K562 (cell line): ENCODE measurements around the gene RAB25. TPM values are rescaled to one million over a fixed set of nuclear protein-coding genes. Genes with fewer than 3 reads are reported as not detected.
A peak's percentile ranks its signal among the peaks of the same experiment; 100 is the strongest.

Source experiments
- ATF1 ChIP-seq, 2 experiments: fragments of 450-650 bp in 1 of 2; IDR thresholded peaks; 2 replicates each; pipeline ENCODE4 v1.6.1; 2016; ENCODE audit warnings: missing compliant biosample characterization in 1 of 2, missing genetic modification characterization in 1 of 2
- BRD4 ChIP-seq: fragments of 200-600 bp; sonication (generic); IDR thresholded peaks from 2 replicates; pipeline ENCODE4 v1.6.1; 2017; ENCODE audit warnings: inconsistent platforms
- CAMTA2 ChIP-seq: fragments of 250-450 bp; sonication (Bioruptor Pico); conservative IDR thresholded peaks from 2 replicates; pipeline ENCODE4 v1.5.1; 2022
- ERF ChIP-seq: fragments of 450-650 bp; formaldehyde crosslinking; IDR thresholded peaks from 2 replicates; pipeline ENCODE4 v1.4.0; 2020; ENCODE audit warnings: mild to moderate bottlenecking, mixed read lengths
- ETV6 ChIP-seq, 3 experiments: fragments of 150-350 bp in 1 of 3; sonication (generic) in 1 of 3; formaldehyde crosslinking in 1 of 3; IDR thresholded peaks; 2 replicates each; pipeline versions ENCODE4 v1.6.1 to v1.8.0; 2014 to 2022; ENCODE audit warnings: borderline replicate concordance in 2 of 3, low read depth in 2 of 3, antibody characterized with exemption in 1 of 3, low read length in 1 of 3, mild to moderate bottlenecking in 1 of 3, missing genetic modification reagents in 1 of 3
- FIP1L1 ChIP-seq: fragments of 200-400 bp; formaldehyde crosslinking; IDR thresholded peaks from 2 replicates; pipeline ENCODE4 v1.6.1; 2018; ENCODE audit warnings: mild to moderate bottlenecking, low read depth, low read length; ENCODE audit not compliant: poor library complexity, severe bottlenecking
- FOXK1 ChIP-seq: sonication (generic); formaldehyde crosslinking; IDR thresholded peaks from 2 replicates; pipeline ENCODE4 v1.8.0; 2022; ENCODE audit warnings: missing genetic modification reagents, mild to moderate bottlenecking, borderline replicate concordance
- HDGF ChIP-seq: fragments of 450-650 bp; IDR thresholded peaks from 2 replicates; pipeline ENCODE4 v1.6.1; 2016
- MEF2D ChIP-seq: conservative IDR thresholded peaks from 2 replicates; pipeline ENCODE4 v1.6.1; 2016; ENCODE audit warnings: low read depth, missing genetic modification characterization, missing compliant biosample characterization
- MEIS2 ChIP-seq: fragments of 450-650 bp; IDR thresholded peaks from 2 replicates; pipeline ENCODE4 v1.6.1; 2014; ENCODE audit warnings: mild to moderate bottlenecking; ENCODE audit not compliant: partially characterized antibody
- NCOA1 ChIP-seq: fragments of 450-650 bp; IDR thresholded peaks from 2 replicates; pipeline ENCODE4 v1.6.1; 2016; ENCODE audit warnings: low read depth
- NFATC3 ChIP-seq: fragments of 450-650 bp; IDR thresholded peaks from 2 replicates; pipeline ENCODE4 v1.6.1; 2017; ENCODE audit warnings: mild to moderate bottlenecking
- NFXL1 ChIP-seq: fragments of 450-650 bp; formaldehyde crosslinking; IDR thresholded peaks from 2 replicates; pipeline ENCODE4 v1.4.0; 2021; ENCODE audit warnings: mild to moderate bottlenecking
- PYGO2 ChIP-seq: fragments of 450-650 bp; IDR thresholded peaks from 2 replicates; pipeline ENCODE4 v1.6.1; 2016; ENCODE audit warnings: mild to moderate bottlenecking, missing genetic modification characterization, moderate library complexity, missing compliant biosample characterization
- SUPT5H ChIP-seq: fragments of 450-650 bp; IDR thresholded peaks from 2 replicates; pipeline ENCODE4 v1.6.1; 2016
- ZC3H4 ChIP-seq: sonication (generic); formaldehyde crosslinking; IDR thresholded peaks from 2 replicates; pipeline ENCODE4 v1.9.0; 2021; ENCODE audit warnings: missing genetic modification reagents, borderline replicate concordance
- ZFX ChIP-seq: sonication (generic); formaldehyde crosslinking; IDR thresholded peaks from 2 replicates; pipeline ENCODE4 v1.8.0; 2022; ENCODE audit warnings: mild to moderate bottlenecking, missing genetic modification reagents, moderate library complexity
- ZNF316 ChIP-seq: fragments of 450-650 bp; IDR thresholded peaks from 2 replicates; pipeline ENCODE4 v1.6.1; 2016
- ZNF41 ChIP-seq: fragments of 250-450 bp; sonication (Bioruptor Pico); conservative IDR thresholded peaks from 2 replicates; pipeline ENCODE4 v1.4.0; 2020; ENCODE audit warnings: mild to moderate bottlenecking
- ZNF668 ChIP-seq: fragments of 250-450 bp; sonication (Bioruptor Pico); IDR thresholded peaks from 2 replicates; pipeline ENCODE4 v1.8.0; 2022; ENCODE audit warnings: mild to moderate bottlenecking, inconsistent platforms
- ZSCAN32 ChIP-seq: fragments of 450-650 bp; formaldehyde crosslinking; IDR thresholded peaks from 2 replicates; pipeline ENCODE4 v1.4.0; 2020; ENCODE audit warnings: mild to moderate bottlenecking, moderate library complexity
- polyA plus RNA-seq, 8 experiments: library from polyadenylated mRNA; depleted of rRNA in 4 of 8; stranded (reverse) in 5 of 8; unstranded in 3 of 8; fragments of >200 nt; fragmentation: Nextera tagmentation in 2 of 8; fragmentation: Illumina TruSeq in 1 of 8; extraction: Ambion mirVana in 2 of 8; extraction: Trizol in 1 of 8; gene quantifications; 2 replicates each; pipeline versions ENCODE4 v1.2.1 to v1.2.3, GENCODE V29; 2011 to 2014; ENCODE audit warnings: inconsistent platforms in 1 of 8, missing spikeins in 1 of 8
- total RNA-seq, 7 experiments: library from RNA; depleted of rRNA in 6 of 7; stranded (reverse); fragments of >200 nt in 6 of 7; fragmentation: Illumina TruSeq in 2 of 7; extraction: Trizol in 2 of 7; gene quantifications; 2 replicates each; pipeline versions ENCODE4 v1.2.1 to v1.2.3, GENCODE V29; 2011 to 2021; ENCODE audit warnings: low replicate concordance in 1 of 7
- TF ChIP-seq, protein P1 (sequence below): fragments of 200-400 bp; formaldehyde crosslinking; IDR thresholded peaks from 2 replicates; pipeline ENCODE4 v1.6.1; 2017; ENCODE audit warnings: mild to moderate bottlenecking, low read depth, low read length, moderate library complexity
- TF ChIP-seq, protein P2 (sequence below): fragments of 450-650 bp; IDR thresholded peaks from 2 replicates; pipeline ENCODE4 v1.6.1; 2016; ENCODE audit warnings: low read depth, mild to moderate bottlenecking, moderate library complexity
- TF ChIP-seq, protein P3 (sequence below): fragments of 150-350 bp; IDR thresholded peaks from 2 replicates; pipeline ENCODE4 v1.6.1; 2014; ENCODE audit warnings: low read depth, mild to moderate bottlenecking, low read length, borderline replicate concordance

The RAB25 gene
- total and polyA plus RNA-seq, 9 of the 15 experiments (the other 6 are each of a cell fraction or from before 2014, with no cell fraction given), result 0.10 to 0.27 (median 0.13) TPM; not detected in 6

DNA sequence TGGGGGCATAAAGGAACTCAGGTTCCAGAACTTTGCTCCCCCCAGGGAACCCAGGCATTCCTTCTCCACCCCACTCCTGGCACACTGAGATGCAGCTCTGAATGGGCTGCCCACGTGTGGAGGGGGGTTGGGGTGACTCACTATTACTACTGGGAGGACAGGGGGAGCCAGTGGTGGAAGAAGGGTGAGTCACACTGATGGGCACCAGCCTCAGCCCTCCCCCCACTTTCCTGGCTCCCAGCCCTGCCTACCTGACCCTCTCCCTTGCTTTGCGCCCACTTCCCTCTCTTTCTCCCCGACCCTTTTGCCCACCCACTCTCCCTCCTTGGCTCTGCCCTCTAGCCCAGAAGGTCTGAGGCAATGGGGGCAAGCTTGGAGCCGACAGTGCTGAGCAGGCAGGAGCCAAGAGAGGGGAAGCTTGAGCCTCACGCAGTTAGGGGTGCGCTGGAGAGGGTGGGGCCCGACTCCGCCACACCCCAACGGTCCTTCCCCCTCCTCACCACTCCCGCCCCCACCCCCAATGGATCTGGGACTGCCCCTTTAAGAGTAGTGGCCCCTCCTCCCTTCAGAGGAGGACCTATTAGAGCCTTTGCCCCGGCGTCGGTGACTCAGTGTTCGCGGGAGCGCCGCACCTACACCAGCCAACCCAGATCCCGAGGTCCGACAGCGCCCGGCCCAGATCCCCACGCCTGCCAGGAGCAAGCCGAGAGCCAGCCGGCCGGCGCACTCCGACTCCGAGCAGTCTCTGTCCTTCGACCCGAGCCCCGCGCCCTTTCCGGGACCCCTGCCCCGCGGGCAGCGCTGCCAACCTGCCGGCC is 53.4 kb downstream of the RAB25 start, which contains the start of gene LMNA (continued):
- TF ChIP-seq, protein P1, sequence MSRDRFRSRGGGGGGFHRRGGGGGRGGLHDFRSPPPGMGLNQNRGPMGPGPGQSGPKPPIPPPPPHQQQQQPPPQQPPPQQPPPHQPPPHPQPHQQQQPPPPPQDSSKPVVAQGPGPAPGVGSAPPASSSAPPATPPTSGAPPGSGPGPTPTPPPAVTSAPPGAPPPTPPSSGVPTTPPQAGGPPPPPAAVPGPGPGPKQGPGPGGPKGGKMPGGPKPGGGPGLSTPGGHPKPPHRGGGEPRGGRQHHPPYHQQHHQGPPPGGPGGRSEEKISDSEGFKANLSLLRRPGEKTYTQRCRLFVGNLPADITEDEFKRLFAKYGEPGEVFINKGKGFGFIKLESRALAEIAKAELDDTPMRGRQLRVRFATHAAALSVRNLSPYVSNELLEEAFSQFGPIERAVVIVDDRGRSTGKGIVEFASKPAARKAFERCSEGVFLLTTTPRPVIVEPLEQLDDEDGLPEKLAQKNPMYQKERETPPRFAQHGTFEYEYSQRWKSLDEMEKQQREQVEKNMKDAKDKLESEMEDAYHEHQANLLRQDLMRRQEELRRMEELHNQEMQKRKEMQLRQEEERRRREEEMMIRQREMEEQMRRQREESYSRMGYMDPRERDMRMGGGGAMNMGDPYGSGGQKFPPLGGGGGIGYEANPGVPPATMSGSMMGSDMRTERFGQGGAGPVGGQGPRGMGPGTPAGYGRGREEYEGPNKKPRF, result no peak
- TF ChIP-seq NFXL1 (CRISPR knock-in tag) (no peak), ZNF668 (CRISPR knock-in tag) (no peak), SUPT5H (peak; percentile 88), ZFX (CRISPR knock-in tag) (no peak), NFATC3 (no peak), HDGF (peak; percentile 97), PYGO2 (tag) (no peak), FIP1L1 (peak; percentile 55), ERF (CRISPR knock-in tag) (0 out of 2 replicates have a peak, but pooled peaks have one; percentile 24), ZNF41 (CRISPR knock-in tag) (no peak), ZC3H4 (CRISPR knock-in tag) (no peak), ATF1 (CRISPR knock-in tag; IDR thresholded peaks at IDR 0.05) (no peak), ATF1 (tag; IDR thresholded peaks at IDR 0.05) (no peak), MEIS2 (no peak), FOXK1 (CRISPR knock-in tag) (no peak), ETV6 (IDR thresholded peaks at IDR 0.05; ENCODE audit: borderline replicate concordance in 1 of 2, low read depth in 2 of 2, low read length in 1 of 2) (no peak), ETV6 (CRISPR knock-in tag; IDR thresholded peaks at IDR 0.05; ENCODE audit: borderline replicate concordance) (no peak), NCOA1 (peak; percentile 64; the same call in 1 of the 2 replicates), CAMTA2 (CRISPR knock-in tag) (no peak), ZNF316 (no peak), MEF2D (tag) (no peak), ZSCAN32 (CRISPR knock-in tag) (no peak), BRD4 (0 out of 2 replicates have a peak, but pooled peaks have one; percentile 60)
- TF ChIP-seq, protein P2, sequence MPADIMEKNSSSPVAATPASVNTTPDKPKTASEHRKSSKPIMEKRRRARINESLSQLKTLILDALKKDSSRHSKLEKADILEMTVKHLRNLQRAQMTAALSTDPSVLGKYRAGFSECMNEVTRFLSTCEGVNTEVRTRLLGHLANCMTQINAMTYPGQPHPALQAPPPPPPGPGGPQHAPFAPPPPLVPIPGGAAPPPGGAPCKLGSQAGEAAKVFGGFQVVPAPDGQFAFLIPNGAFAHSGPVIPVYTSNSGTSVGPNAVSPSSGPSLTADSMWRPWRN, result no peak
- TF ChIP-seq, protein P3, sequence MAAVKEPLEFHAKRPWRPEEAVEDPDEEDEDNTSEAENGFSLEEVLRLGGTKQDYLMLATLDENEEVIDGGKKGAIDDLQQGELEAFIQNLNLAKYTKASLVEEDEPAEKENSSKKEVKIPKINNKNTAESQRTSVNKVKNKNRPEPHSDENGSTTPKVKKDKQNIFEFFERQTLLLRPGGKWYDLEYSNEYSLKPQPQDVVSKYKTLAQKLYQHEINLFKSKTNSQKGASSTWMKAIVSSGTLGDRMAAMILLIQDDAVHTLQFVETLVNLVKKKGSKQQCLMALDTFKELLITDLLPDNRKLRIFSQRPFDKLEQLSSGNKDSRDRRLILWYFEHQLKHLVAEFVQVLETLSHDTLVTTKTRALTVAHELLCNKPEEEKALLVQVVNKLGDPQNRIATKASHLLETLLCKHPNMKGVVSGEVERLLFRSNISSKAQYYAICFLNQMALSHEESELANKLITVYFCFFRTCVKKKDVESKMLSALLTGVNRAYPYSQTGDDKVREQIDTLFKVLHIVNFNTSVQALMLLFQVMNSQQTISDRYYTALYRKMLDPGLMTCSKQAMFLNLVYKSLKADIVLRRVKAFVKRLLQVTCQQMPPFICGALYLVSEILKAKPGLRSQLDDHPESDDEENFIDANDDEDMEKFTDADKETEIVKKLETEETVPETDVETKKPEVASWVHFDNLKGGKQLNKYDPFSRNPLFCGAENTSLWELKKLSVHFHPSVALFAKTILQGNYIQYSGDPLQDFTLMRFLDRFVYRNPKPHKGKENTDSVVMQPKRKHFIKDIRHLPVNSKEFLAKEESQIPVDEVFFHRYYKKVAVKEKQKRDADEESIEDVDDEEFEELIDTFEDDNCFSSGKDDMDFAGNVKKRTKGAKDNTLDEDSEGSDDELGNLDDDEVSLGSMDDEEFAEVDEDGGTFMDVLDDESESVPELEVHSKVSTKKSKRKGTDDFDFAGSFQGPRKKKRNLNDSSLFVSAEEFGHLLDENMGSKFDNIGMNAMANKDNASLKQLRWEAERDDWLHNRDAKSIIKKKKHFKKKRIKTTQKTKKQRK, result no peak
